Mesendoderm (in vitro differentiated cells): ENCODE data around the gene CEP55.
A peak's percentile ranks its signal among the peaks of the same experiment; 100 is the strongest.
"Not testable (repeated sequence)": the region's sequence is repeated elsewhere in the genome, so short reads cannot be mapped to it uniquely, and the experiment has no call there.

Experiments
- DNase-seq: peaks from one replicate; pipeline ENCODE4 v3.0.0; 2013
- H2AK5ac ChIP-seq: 2 replicates; pipeline ENCODE4 v1.6.1; 2013; ENCODE audit warnings: low read length, inconsistent platforms
- H2BK120ac ChIP-seq: 2 replicates; pipeline ENCODE4 v1.6.1; 2013; ENCODE audit warnings: low read depth, mild to moderate bottlenecking, low read length, moderate library complexity, mixed read lengths
- H2BK15ac ChIP-seq: replicated peaks from 2 replicates; pipeline ENCODE4 v1.6.1; 2013; ENCODE audit warnings: low read depth, mild to moderate bottlenecking, moderate library complexity
- H2BK5ac ChIP-seq: 2 replicates; pipeline ENCODE4 v1.6.1; 2013; ENCODE audit warnings: low read length, inconsistent platforms
- H3K18ac ChIP-seq: 2 replicates; pipeline ENCODE4 v1.6.1; 2013; ENCODE audit warnings: mild to moderate bottlenecking, low read length, mixed read lengths
- H3K23ac ChIP-seq: one replicate; pipeline ENCODE4 v1.6.1; 2013; ENCODE audit warnings: low read length
- H3K27ac ChIP-seq: 2 replicates; pipeline ENCODE4 v1.5.1; 2013; ENCODE audit warnings: low read depth, mild to moderate bottlenecking, inconsistent platforms, low read length, moderate library complexity
- H3K27me3 ChIP-seq: 2 replicates; pipeline ENCODE4 v1.6.1; 2013; ENCODE audit warnings: low read length, control low read depth, mild to moderate bottlenecking, inconsistent platforms; ENCODE audit not compliant: insufficient read depth, poor library complexity
- H3K36me3 ChIP-seq: 2 replicates; pipeline ENCODE4 v1.6.1; 2013; ENCODE audit warnings: low read length, inconsistent platforms; ENCODE audit not compliant: control insufficient read depth, insufficient read depth
- H3K4ac ChIP-seq: one replicate; pipeline ENCODE4 v1.6.1; 2013; ENCODE audit warnings: low read depth, mild to moderate bottlenecking, low read length, moderate library complexity
- H3K4me1 ChIP-seq: 2 replicates; pipeline ENCODE4 v1.6.1; 2013; ENCODE audit warnings: low read depth, low read length, inconsistent platforms; ENCODE audit not compliant: control insufficient read depth
- H3K4me2 ChIP-seq: 2 replicates; pipeline ENCODE4 v1.6.1; 2013; ENCODE audit warnings: low read length
- H3K4me3 ChIP-seq: 2 replicates; pipeline ENCODE4 v1.5.1; 2013; ENCODE audit warnings: mild to moderate bottlenecking, low read length
- H3K56ac ChIP-seq: one replicate; pipeline ENCODE4 v1.6.1; 2013; ENCODE audit warnings: low read length
- H3K79me1 ChIP-seq: 2 replicates; pipeline ENCODE4 v1.6.1; 2013; ENCODE audit warnings: low read length, inconsistent platforms
- H3K79me2 ChIP-seq: 2 replicates; pipeline ENCODE4 v1.6.1; 2013; ENCODE audit warnings: mild to moderate bottlenecking, low read length; ENCODE audit not compliant: control insufficient read depth, insufficient read depth
- H3K9ac ChIP-seq: 2 replicates; pipeline ENCODE4 v1.6.1; 2013; ENCODE audit warnings: low read length, inconsistent platforms
- H4K5ac ChIP-seq: one replicate; pipeline ENCODE4 v1.6.1; 2013; ENCODE audit warnings: low read length
- H4K8ac ChIP-seq: one replicate; pipeline ENCODE4 v1.6.1; 2013; ENCODE audit warnings: low read depth, mild to moderate bottlenecking, control low read depth, low read length, moderate library complexity
- WGBS: extraction: QIAGEN DNeasy Blood & Tissue Kit; methylation state at CpG from one replicate; pipeline ENCODE4 v1.1.7; 2013; ENCODE audit warnings: low lambda C conversion rate, missing lambda C conversion rate; ENCODE audit not compliant: insufficient coverage; ENCODE audit errors: extremely low coverage; 5-methylcytosine and 5-hydroxymethylcytosine counted together

Gene CEP55

GRCh38 chr10:93464776-93465388 is 31.5 kb upstream of the CEP55 start:
- peaks cover 4% of the 10 kb centered on the region for H3K4me1 ChIP-seq
- no peak overlapping the region for H3K27ac ChIP-seq
- H3K9ac ChIP-seq, result no peak overlapping the region
- no peaks in the 10 kb centered on the region for H3K79me1 ChIP-seq
- H4K5ac ChIP-seq, result no peak overlapping the region
- H3K27me3 ChIP-seq, result no peaks in the 10 kb centered on the region
- no peaks in the 10 kb centered on the region for H3K79me2 ChIP-seq
- H3K4ac ChIP-seq, result no peak overlapping the region
- H2BK120ac ChIP-seq, result no peak overlapping the region
- H3K4me3 ChIP-seq, result no peak overlapping the region
- no peak overlapping the region for H2BK5ac ChIP-seq
- H2AK5ac ChIP-seq, result no peak overlapping the region
- no peak overlapping the region for H2BK15ac ChIP-seq
- no peak overlapping the region for H3K56ac ChIP-seq
- whole genome bisulfite sequencing, result no CpG with 5 or more reads among the region's 5 CpGs
- H3K18ac ChIP-seq, result no peak overlapping the region
- H3K23ac ChIP-seq, result no peak overlapping the region
- H4K8ac ChIP-seq, result no peak overlapping the region
- no peak overlapping the region for H3K4me2 ChIP-seq
- no peaks in the 10 kb centered on the region for H3K36me3 ChIP-seq
- DNase-seq, result no peak

- Histone ChIP-seq H2AK5ac (no peak overlapping the region), H3K4me3 (no peak overlapping the region), H2BK120ac (peak overlapping the region; percentile 15), H3K79me1 (no peaks in the 10 kb centered on the region), H3K56ac (no peak overlapping the region), H3K4me1 (peaks cover 4% of the 10 kb centered on the region), H3K79me2 (no peaks in the 10 kb centered on the region), H3K36me3 (no peaks in the 10 kb centered on the region), H4K5ac (no peak overlapping the region), H3K18ac (peak overlapping the region; percentile 54), H3K4ac (no peak overlapping the region), H3K4me2 (no peak overlapping the region), H2BK5ac (no peak overlapping the region), H3K23ac (no peak overlapping the region), H3K27me3 (no peaks in the 10 kb centered on the region), H2BK15ac (no peak overlapping the region), H4K8ac (no peak overlapping the region), H3K27ac (no peak overlapping the region), H3K9ac (no peak overlapping the region)
- DNase-seq, result no peak
- WGBS, result no CpG with 5 or more reads among the region's 8 CpGs
These were observed 30.4 kb upstream of the CEP55 start for GRCh38 chr10:93465806-93466675.

GRCh38 chr10:93467635-93468034 is 28.8 kb upstream of the CEP55 start:
- H3K23ac ChIP-seq, DNase-seq, H3K27ac ChIP-seq, H3K18ac ChIP-seq, H4K8ac ChIP-seq, H2BK15ac ChIP-seq, H3K56ac ChIP-seq, H3K4me2 ChIP-seq, H3K79me1 ChIP-seq, H3K9ac ChIP-seq, H2BK120ac ChIP-seq, H2BK5ac ChIP-seq, H3K27me3 ChIP-seq, H4K5ac ChIP-seq, H3K4ac ChIP-seq, H3K4me3 ChIP-seq, H3K79me2 ChIP-seq, H3K36me3 ChIP-seq, H2AK5ac ChIP-seq, H3K4me1 ChIP-seq: not testable (repeated sequence)
- no CpG with 5 or more reads among the region's 4 CpGs for WGBS

- Histone ChIP-seq H3K27me3 (no peaks in the 10 kb centered on the region), H3K18ac (peak overlapping the region; percentile 81), H3K56ac (no peak overlapping the region), H3K4ac (no peak overlapping the region), H3K4me1 (no peaks in the 10 kb centered on the region), H3K4me2 (no peak overlapping the region), H2BK120ac (no peak overlapping the region), H3K79me2 (no peaks in the 10 kb centered on the region), H3K9ac (no peak overlapping the region), H2BK5ac (no peak overlapping the region), H2AK5ac (no peak overlapping the region), H3K27ac (peak overlapping the region; percentile 52), H3K36me3 (no peaks in the 10 kb centered on the region), H3K23ac (no peak overlapping the region), H3K4me3 (no peak overlapping the region), H2BK15ac (no peak overlapping the region), H4K5ac (no peak overlapping the region), H4K8ac (no peak overlapping the region), H3K79me1 (no peaks in the 10 kb centered on the region)
- WGBS, result no CpG with 5 or more reads among the region's 10 CpGs
- DNase-seq, result peak; percentile 75
These were observed 27.8 kb upstream of the CEP55 start for GRCh38 chr10:93468461-93469213.

GRCh38 chr10:93469454-93469853 is 27.0 kb upstream of the CEP55 start:
- Histone ChIP-seq H3K4ac (no peak overlapping the region), H3K4me1 (no peaks in the 10 kb centered on the region), H3K79me1 (no peaks in the 10 kb centered on the region), H3K4me3 (no peak overlapping the region), H2AK5ac (peak overlapping the region; percentile 43), H3K9ac (no peak overlapping the region), H3K36me3 (no peaks in the 10 kb centered on the region), H3K23ac (no peak overlapping the region), H3K27ac (no peak overlapping the region), H3K79me2 (no peaks in the 10 kb centered on the region), H3K27me3 (no peaks in the 10 kb centered on the region), H2BK120ac (no peak overlapping the region), H3K56ac (no peak overlapping the region), H3K4me2 (no peak overlapping the region), H4K5ac (no peak overlapping the region), H3K18ac (no peak overlapping the region), H4K8ac (no peak overlapping the region), H2BK15ac (no peak overlapping the region), H2BK5ac (no peak overlapping the region)
- WGBS, result no CpG with 5 or more reads among the region's 3 CpGs
- no peak for DNase-seq
